HEK293 (cell line): Measurements from ENCODE around the gene EXO5.
A peak's percentile ranks its signal among the peaks of the same experiment; 100 is the strongest.

Experiments
- HOXA7 ChIP-seq: sonication (generic); formaldehyde crosslinking; IDR thresholded peaks from 2 replicates; pipeline ENCODE4 v1.8.1; 2022; ENCODE audit warnings: missing genetic modification reagents, borderline replicate concordance
- KLF7 ChIP-seq: fragments of 450-650 bp; formaldehyde crosslinking; IDR thresholded peaks from 2 replicates; pipeline ENCODE4 v1.5.1; 2016; ENCODE audit warnings: missing biosample characterization, missing genetic modification characterization, borderline replicate concordance
- KLF9 ChIP-seq: fragments of 450-650 bp; formaldehyde crosslinking; IDR thresholded peaks from 2 replicates; pipeline ENCODE4 v1.5.1; 2016; ENCODE audit warnings: missing biosample characterization, missing genetic modification characterization, low read depth
- MZF1 ChIP-seq: fragments of 450-650 bp; formaldehyde crosslinking; IDR thresholded peaks from 2 replicates; pipeline ENCODE4 v1.5.1; 2017; ENCODE audit warnings: missing biosample characterization, missing genetic modification characterization, borderline replicate concordance
- SCRT1 ChIP-seq: fragments of 450-650 bp; formaldehyde crosslinking; IDR thresholded peaks from 2 replicates; pipeline ENCODE4 v1.5.1; 2016; ENCODE audit warnings: missing biosample characterization, missing genetic modification characterization, borderline replicate concordance
- TCF7L2 ChIP-seq: IDR thresholded peaks from 2 replicates; pipeline ENCODE4 v1.6.1; 2011; ENCODE audit warnings: low read depth, mild to moderate bottlenecking, inconsistent platforms, low read length, moderate library complexity, borderline replicate concordance
- ZBTB20 ChIP-seq: fragments of 450-650 bp; formaldehyde crosslinking; IDR thresholded peaks from 2 replicates; pipeline ENCODE4 v1.5.1; 2016; ENCODE audit warnings: missing biosample characterization, missing genetic modification characterization
- ZFP37 ChIP-seq: fragments of 450-650 bp; formaldehyde crosslinking; IDR thresholded peaks from 2 replicates; pipeline ENCODE4 v1.5.1; 2016; ENCODE audit warnings: missing biosample characterization, missing genetic modification characterization
- ZNF114 ChIP-seq: fragments of 450-650 bp; formaldehyde crosslinking; IDR thresholded peaks from 2 replicates; pipeline ENCODE4 v1.5.0; 2017; ENCODE audit warnings: missing biosample characterization, missing genetic modification characterization
- ZNF121 ChIP-seq: fragments of 450-650 bp; formaldehyde crosslinking; IDR thresholded peaks from 2 replicates; pipeline ENCODE4 v1.5.1; 2016; ENCODE audit warnings: missing biosample characterization, missing genetic modification characterization
- ZNF146 ChIP-seq: fragments of 450-650 bp; formaldehyde crosslinking; IDR thresholded peaks from 2 replicates; pipeline ENCODE4 v1.5.1; 2016; ENCODE audit warnings: missing biosample characterization, missing genetic modification characterization
- ZNF221 ChIP-seq: fragments of 450-650 bp; formaldehyde crosslinking; IDR thresholded peaks from 2 replicates; pipeline ENCODE4 v1.5.1; 2017; ENCODE audit warnings: missing biosample characterization, missing genetic modification characterization, borderline replicate concordance
- ZNF302 ChIP-seq: fragments of 450-650 bp; formaldehyde crosslinking; IDR thresholded peaks from 2 replicates; pipeline ENCODE4 v1.5.1; 2016; ENCODE audit warnings: missing biosample characterization, missing genetic modification characterization, low read depth
- ZNF37A ChIP-seq: fragments of 450-650 bp; IDR thresholded peaks from 2 replicates; pipeline ENCODE4 v1.5.1; 2018; ENCODE audit warnings: missing biosample characterization, missing genetic modification characterization
- ZNF394 ChIP-seq: fragments of 450-650 bp; formaldehyde crosslinking; IDR thresholded peaks from 2 replicates; pipeline ENCODE4 v1.5.1; 2016; ENCODE audit warnings: missing biosample characterization, missing genetic modification characterization, mild to moderate bottlenecking, moderate library complexity, borderline replicate concordance
- ZNF548 ChIP-seq: fragments of 450-650 bp; formaldehyde crosslinking; IDR thresholded peaks from 2 replicates; pipeline ENCODE4 v1.5.1; 2016; ENCODE audit warnings: missing biosample characterization, missing genetic modification characterization
- ZNF600 ChIP-seq: fragments of 450-650 bp; formaldehyde crosslinking; IDR thresholded peaks from 2 replicates; pipeline ENCODE4 v1.5.1; 2016; ENCODE audit warnings: missing biosample characterization, missing genetic modification characterization
- ZNF629 ChIP-seq: fragments of 450-650 bp; formaldehyde crosslinking; IDR thresholded peaks from 2 replicates; pipeline ENCODE4 v1.5.1; 2017; ENCODE audit warnings: missing biosample characterization, missing genetic modification characterization
- ZNF677 ChIP-seq: fragments of 450-650 bp; IDR thresholded peaks from 2 replicates; pipeline ENCODE4 v1.5.0; 2018; ENCODE audit warnings: missing biosample characterization, mild to moderate bottlenecking, missing genetic modification characterization, moderate library complexity
- ZNF76 ChIP-seq: fragments of 450-650 bp; formaldehyde crosslinking; IDR thresholded peaks from 2 replicates; pipeline ENCODE4; 2016; ENCODE audit warnings: low read depth, missing biosample characterization, missing genetic modification characterization, borderline replicate concordance
- ZNF777 ChIP-seq: fragments of 450-650 bp; formaldehyde crosslinking; IDR thresholded peaks from 2 replicates; pipeline ENCODE4 v1.5.1; 2017; ENCODE audit warnings: missing biosample characterization, missing genetic modification characterization, borderline replicate concordance
- TF ChIP-seq, protein P1 (sequence below): fragments of 450-650 bp; formaldehyde crosslinking; IDR thresholded peaks from 2 replicates; pipeline ENCODE4 v1.5.1; 2017; ENCODE audit warnings: missing biosample characterization, missing genetic modification characterization
- TF ChIP-seq, protein P2 (sequence below): fragments of 450-650 bp; formaldehyde crosslinking; IDR thresholded peaks from 2 replicates; pipeline ENCODE4 v1.5.1; 2016; ENCODE audit warnings: missing biosample characterization, missing genetic modification characterization
- TF ChIP-seq, protein P3 (sequence below): fragments of 450-650 bp; formaldehyde crosslinking; conservative IDR thresholded peaks from 2 replicates; pipeline ENCODE4 v1.5.1; 2016; ENCODE audit warnings: low read depth, missing biosample characterization, missing genetic modification characterization
- TF ChIP-seq, protein P4 (sequence below): IDR thresholded peaks from 2 replicates; pipeline ENCODE4 v1.6.1; 2011; ENCODE audit warnings: mild to moderate bottlenecking, low read depth, low read length, borderline replicate concordance
- TF ChIP-seq, protein P5 (sequence below): fragments of 450-650 bp; formaldehyde crosslinking; IDR thresholded peaks from 2 replicates; pipeline ENCODE4 v1.5.1; 2016; ENCODE audit warnings: missing biosample characterization, missing genetic modification characterization
- TF ChIP-seq, protein P6 (sequence below): fragments of 450-650 bp; formaldehyde crosslinking; IDR thresholded peaks from 2 replicates; pipeline ENCODE4 v1.5.1; 2017; ENCODE audit warnings: missing biosample characterization, missing genetic modification characterization

EXO5 gene

DNA sequence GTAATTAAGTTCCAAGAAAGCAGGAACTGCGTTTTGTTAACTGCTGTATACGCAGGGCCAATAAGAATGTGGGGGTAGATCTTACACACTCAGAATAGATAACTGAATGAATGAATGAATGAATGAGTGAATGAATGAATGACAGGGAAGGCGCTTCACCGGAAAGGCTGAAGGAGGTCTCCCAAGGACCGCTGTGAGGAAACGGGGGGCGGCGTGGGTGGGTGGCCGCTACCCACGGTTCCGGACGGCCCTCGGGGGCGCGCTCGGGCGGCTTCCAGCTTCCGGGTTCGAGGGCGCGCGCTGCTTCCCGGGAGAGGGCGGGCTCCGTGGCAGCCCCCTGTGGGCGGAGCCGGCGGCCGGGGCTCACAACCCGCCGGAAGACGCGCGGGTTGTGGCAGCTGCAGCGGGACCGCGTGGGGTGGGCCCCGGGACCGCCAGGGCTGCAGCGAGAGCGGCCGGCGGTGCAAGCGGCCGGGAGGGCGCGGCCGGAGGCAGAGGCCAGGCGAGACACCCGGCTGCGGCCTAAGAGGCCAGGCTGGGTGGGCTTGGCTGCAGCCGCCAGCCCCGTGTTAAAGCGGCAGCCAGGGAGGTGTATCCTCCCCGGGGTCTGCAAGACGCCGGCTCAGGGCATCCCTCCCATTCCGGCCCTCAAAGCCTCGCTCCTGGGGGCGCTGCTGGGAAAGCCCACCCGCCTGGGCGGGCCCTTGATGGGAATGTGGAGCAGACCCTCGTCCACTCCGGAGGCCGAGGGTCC lies 31.5 kb upstream of the EXO5 start, which contains the start of gene ZFP69 (continued):
- no peak for TF ChIP-seq ZNF302 (tag by site-specific recombination)
- TF ChIP-seq, protein P1, sequence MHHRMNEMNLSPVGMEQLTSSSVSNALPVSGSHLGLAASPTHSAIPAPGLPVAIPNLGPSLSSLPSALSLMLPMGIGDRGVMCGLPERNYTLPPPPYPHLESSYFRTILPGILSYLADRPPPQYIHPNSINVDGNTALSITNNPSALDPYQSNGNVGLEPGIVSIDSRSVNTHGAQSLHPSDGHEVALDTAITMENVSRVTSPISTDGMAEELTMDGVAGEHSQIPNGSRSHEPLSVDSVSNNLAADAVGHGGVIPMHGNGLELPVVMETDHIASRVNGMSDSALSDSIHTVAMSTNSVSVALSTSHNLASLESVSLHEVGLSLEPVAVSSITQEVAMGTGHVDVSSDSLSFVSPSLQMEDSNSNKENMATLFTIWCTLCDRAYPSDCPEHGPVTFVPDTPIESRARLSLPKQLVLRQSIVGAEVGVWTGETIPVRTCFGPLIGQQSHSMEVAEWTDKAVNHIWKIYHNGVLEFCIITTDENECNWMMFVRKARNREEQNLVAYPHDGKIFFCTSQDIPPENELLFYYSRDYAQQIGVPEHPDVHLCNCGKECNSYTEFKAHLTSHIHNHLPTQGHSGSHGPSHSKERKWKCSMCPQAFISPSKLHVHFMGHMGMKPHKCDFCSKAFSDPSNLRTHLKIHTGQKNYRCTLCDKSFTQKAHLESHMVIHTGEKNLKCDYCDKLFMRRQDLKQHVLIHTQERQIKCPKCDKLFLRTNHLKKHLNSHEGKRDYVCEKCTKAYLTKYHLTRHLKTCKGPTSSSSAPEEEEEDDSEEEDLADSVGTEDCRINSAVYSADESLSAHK (tag by site-specific recombination) = no peak
- TF ChIP-seq MZF1 (tag by site-specific recombination) = no peak
- TF ChIP-seq SCRT1 (tag by site-specific recombination) = no peak
- no peak for TF ChIP-seq ZNF37A (tag by site-specific recombination)
- TF ChIP-seq KLF7 (tag by site-specific recombination) = no peak
- TF ChIP-seq, protein P2, sequence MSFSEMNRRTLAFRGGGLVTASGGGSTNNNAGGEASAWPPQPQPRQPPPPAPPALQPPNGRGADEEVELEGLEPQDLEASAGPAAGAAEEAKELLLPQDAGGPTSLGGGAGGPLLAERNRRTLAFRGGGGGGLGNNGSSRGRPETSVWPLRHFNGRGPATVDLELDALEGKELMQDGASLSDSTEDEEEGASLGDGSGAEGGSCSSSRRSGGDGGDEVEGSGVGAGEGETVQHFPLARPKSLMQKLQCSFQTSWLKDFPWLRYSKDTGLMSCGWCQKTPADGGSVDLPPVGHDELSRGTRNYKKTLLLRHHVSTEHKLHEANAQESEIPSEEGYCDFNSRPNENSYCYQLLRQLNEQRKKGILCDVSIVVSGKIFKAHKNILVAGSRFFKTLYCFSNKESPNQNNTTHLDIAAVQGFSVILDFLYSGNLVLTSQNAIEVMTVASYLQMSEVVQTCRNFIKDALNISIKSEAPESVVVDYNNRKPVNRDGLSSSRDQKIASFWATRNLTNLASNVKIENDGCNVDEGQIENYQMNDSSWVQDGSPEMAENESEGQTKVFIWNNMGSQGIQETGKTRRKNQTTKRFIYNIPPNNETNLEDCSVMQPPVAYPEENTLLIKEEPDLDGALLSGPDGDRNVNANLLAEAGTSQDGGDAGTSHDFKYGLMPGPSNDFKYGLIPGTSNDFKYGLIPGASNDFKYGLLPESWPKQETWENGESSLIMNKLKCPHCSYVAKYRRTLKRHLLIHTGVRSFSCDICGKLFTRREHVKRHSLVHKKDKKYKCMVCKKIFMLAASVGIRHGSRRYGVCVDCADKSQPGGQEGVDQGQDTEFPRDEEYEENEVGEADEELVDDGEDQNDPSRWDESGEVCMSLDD (tag by site-specific recombination) = peak; percentile 73; the same call in 1 of the 2 replicates
- no peak for TF ChIP-seq ZNF121
- TF ChIP-seq ZNF394 (tag by site-specific recombination) = no peak
- TF ChIP-seq ZNF221 (tag by site-specific recombination) = no peak; the same call in 1 of the 2 replicates
- 0 out of 2 replicates have a peak, but pooled peaks have one; percentile 29 for TF ChIP-seq ZNF629 (tag by site-specific recombination)
- TF ChIP-seq, protein P3, sequence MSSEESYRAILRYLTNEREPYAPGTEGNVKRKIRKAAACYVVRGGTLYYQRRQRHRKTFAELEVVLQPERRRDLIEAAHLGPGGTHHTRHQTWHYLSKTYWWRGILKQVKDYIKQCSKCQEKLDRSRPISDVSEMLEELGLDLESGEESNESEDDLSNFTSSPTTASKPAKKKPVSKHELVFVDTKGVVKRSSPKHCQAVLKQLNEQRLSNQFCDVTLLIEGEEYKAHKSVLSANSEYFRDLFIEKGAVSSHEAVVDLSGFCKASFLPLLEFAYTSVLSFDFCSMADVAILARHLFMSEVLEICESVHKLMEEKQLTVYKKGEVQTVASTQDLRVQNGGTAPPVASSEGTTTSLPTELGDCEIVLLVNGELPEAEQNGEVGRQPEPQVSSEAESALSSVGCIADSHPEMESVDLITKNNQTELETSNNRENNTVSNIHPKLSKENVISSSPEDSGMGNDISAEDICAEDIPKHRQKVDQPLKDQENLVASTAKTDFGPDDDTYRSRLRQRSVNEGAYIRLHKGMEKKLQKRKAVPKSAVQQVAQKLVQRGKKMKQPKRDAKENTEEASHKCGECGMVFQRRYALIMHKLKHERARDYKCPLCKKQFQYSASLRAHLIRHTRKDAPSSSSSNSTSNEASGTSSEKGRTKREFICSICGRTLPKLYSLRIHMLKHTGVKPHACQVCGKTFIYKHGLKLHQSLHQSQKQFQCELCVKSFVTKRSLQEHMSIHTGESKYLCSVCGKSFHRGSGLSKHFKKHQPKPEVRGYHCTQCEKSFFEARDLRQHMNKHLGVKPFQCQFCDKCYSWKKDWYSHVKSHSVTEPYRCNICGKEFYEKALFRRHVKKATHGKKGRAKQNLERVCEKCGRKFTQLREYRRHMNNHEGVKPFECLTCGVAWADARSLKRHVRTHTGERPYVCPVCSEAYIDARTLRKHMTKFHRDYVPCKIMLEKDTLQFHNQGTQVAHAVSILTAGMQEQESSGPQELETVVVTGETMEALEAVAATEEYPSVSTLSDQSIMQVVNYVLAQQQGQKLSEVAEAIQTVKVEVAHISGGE (tag by site-specific recombination) = no peak
- no peak for TF ChIP-seq ZNF114 (tag by site-specific recombination)
- TF ChIP-seq ZBTB20 (tag by site-specific recombination) = peak; percentile 64; the same call in 1 of the 2 replicates
- peak; percentile 42; the same call in 1 of the 2 replicates for TF ChIP-seq KLF9 (tag by site-specific recombination)
- TF ChIP-seq TCF7L2 = no peak
- 0 out of 2 replicates have a peak, but pooled peaks have one; percentile 14 for TF ChIP-seq ZNF777 (tag by site-specific recombination)
- TF ChIP-seq, protein P4, sequence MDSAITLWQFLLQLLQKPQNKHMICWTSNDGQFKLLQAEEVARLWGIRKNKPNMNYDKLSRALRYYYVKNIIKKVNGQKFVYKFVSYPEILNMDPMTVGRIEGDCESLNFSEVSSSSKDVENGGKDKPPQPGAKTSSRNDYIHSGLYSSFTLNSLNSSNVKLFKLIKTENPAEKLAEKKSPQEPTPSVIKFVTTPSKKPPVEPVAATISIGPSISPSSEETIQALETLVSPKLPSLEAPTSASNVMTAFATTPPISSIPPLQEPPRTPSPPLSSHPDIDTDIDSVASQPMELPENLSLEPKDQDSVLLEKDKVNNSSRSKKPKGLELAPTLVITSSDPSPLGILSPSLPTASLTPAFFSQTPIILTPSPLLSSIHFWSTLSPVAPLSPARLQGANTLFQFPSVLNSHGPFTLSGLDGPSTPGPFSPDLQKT = no peak
- TF ChIP-seq ZNF548 (tag by site-specific recombination) = no peak
- TF ChIP-seq ZNF76 (tag by site-specific recombination) = peak; percentile 56; the same call in 1 of the 2 replicates
- no peak for TF ChIP-seq ZNF146 (tag by site-specific recombination)
- no peak for TF ChIP-seq ZNF600 (tag by site-specific recombination)
- TF ChIP-seq HOXA7 = no peak
- 0 out of 2 replicates have a peak, but pooled peaks have one; percentile 24 for TF ChIP-seq ZFP37
- TF ChIP-seq, protein P5, sequence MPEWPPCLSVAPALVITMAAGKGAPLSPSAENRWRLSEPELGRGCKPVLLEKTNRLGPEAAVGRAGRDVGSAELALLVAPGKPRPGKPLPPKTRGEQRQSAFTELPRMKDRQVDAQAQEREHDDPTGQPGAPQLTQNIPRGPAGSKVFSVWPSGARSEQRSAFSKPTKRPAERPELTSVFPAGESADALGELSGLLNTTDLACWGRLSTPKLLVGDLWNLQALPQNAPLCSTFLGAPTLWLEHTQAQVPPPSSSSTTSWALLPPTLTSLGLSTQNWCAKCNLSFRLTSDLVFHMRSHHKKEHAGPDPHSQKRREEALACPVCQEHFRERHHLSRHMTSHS = no peak
- TF ChIP-seq, protein P6, sequence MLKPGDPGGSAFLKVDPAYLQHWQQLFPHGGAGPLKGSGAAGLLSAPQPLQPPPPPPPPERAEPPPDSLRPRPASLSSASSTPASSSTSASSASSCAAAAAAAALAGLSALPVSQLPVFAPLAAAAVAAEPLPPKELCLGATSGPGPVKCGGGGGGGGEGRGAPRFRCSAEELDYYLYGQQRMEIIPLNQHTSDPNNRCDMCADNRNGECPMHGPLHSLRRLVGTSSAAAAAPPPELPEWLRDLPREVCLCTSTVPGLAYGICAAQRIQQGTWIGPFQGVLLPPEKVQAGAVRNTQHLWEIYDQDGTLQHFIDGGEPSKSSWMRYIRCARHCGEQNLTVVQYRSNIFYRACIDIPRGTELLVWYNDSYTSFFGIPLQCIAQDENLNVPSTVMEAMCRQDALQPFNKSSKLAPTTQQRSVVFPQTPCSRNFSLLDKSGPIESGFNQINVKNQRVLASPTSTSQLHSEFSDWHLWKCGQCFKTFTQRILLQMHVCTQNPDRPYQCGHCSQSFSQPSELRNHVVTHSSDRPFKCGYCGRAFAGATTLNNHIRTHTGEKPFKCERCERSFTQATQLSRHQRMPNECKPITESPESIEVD (tag by site-specific recombination) = no peak
- no peak for TF ChIP-seq ZNF677 (tag by site-specific recombination)
